Measurements from ENCODE around the gene AXIN1. TPM values are rescaled to one million over a fixed set of nuclear protein-coding genes. Genes with fewer than 3 reads are reported as not detected.

The AXIN1 gene
- total and polyA plus RNA-seq, 9 donors = 3.7 to 27.2 (median 23.0) TPM

- Histone ChIP-seq H3K27ac (no peak overlapping the region), H3K36me3 (no peaks in the 10 kb centered on the region), H3K9me3 (no peaks in the 10 kb centered on the region), H3K4me3 (no peak overlapping the region), H3K4me1 (ENCODE audit: insufficient read depth) (no peaks in the 10 kb centered on the region), H3K27me3 (no peaks in the 10 kb centered on the region)
- TF ChIP-seq EP300 (IDR thresholded peaks at IDR 0.05) = no peak
- TF ChIP-seq POLR2A (IDR thresholded peaks at IDR 0.05) = no peak
- TF ChIP-seq CTCF (IDR thresholded peaks at IDR 0.05) = no peak
- no peak for DNase-seq
- WGBS, 3 donors = 75 to 84% (median 76%) methylated on average over 19 of the region's 19 CpGs
- intact Hi-C loops (cut with DNase I) = loop anchor here in 2 of 4 donors (10.0 kb wide), 2 partner anchors 268 to 278 kb away; partner anchors contain the start of gene RHOT2 (in 1 of the 2)
Observed at GRCh38 chr16:386641-387156, 34.2 kb upstream of the AXIN1 start.

GRCh38 chr16:383326-384051 lies 31.0 kb upstream of the AXIN1 start:
- Histone ChIP-seq H3K4me1 (ENCODE audit: insufficient read depth) (peaks cover 4% of the 10 kb centered on the region), H3K27me3 (no peaks in the 10 kb centered on the region), H3K27ac (no peak overlapping the region), H3K36me3 (no peaks in the 10 kb centered on the region), H3K4me3 (no peak overlapping the region), H3K9me3 (no peaks in the 10 kb centered on the region)
- intact Hi-C loops (cut with DNase I) = loop anchor here in 2 of 4 donors (10.0 kb wide), 2 partner anchors 271 to 281 kb away; partner anchors contain the start of gene RHOT2 (in 1 of the 2)
- TF ChIP-seq POLR2A (IDR thresholded peaks at IDR 0.05) = no peak
- no peak for TF ChIP-seq CTCF (IDR thresholded peaks at IDR 0.05)
- TF ChIP-seq EP300 (IDR thresholded peaks at IDR 0.05) = no peak
- 48 to 76% (median 63%) methylated on average over 33 of the region's 33 CpGs for WGBS, 3 donors
- DNase-seq = peak in 2 of 5 donors; percentile 40 to 43

- H3K4me3 ChIP-seq = peak within 1 kb of the TSS; percentile 63
- H3K4me1 ChIP-seq (ENCODE audit: insufficient read depth) = peaks cover 4% of the 10 kb centered on the region
- no peaks in the 10 kb centered on the region for H3K27me3 ChIP-seq
- 1 to 2% (median 1%) methylated on average over 39 to 120 of the region's 123 CpGs for WGBS, 3 donors
- H3K27ac ChIP-seq = peak within 1 kb of the TSS; percentile 30 to 33
- no peak for TF ChIP-seq CTCF (IDR thresholded peaks at IDR 0.05)
- TF ChIP-seq EP300 (IDR thresholded peaks at IDR 0.05) = no peak
- no peak for TF ChIP-seq POLR2A (IDR thresholded peaks at IDR 0.05)
- intact Hi-C loops (cut with DNase I) = loop anchor here in 2 of 4 donors (10.0 kb wide), 2 partner anchors 273 to 283 kb away; partner anchors contain the start of gene RHOT2 (in 1 of the 2)
- no peaks in the 10 kb centered on the region for H3K9me3 ChIP-seq
- H3K36me3 ChIP-seq = no peaks in the 10 kb centered on the region
- DNase-seq = peak; percentile 56 to 75 (median 70)
Observed at GRCh38 chr16:381789-382717, 29.5 kb upstream of the AXIN1 start, which contains the start of gene PGAP6. TSS of gene PGAP6 (minus strand) at chr16:381978. CDS start at chr16:381821, 157 bp downstream.
